SKM-1 (cell line): ENCODE results near the gene INAFM2.

ENCODE experiments used
- DNase-seq: peaks from one replicate; lab custom pipeline; 2025; ENCODE audit not compliant: unreplicated experiment; lab: John Stamatoyannopoulos, UW

Gene INAFM2

GRCh38 chr15:40342416-40343320, 19.2 kb downstream of the INAFM2 start:
- DNase-seq, result no peak

- DNase-seq, result no peak
Observed at GRCh38 chr15:40343512-40343911, 20.0 kb downstream of the INAFM2 start.

GRCh38 chr15:40344217-40344616, 20.7 kb downstream of the INAFM2 start:
- no peak for DNase-seq

GRCh38 chr15:40344631-40345120, 21.2 kb downstream of the INAFM2 start:
- DNase-seq, result peak; percentile 70

GRCh38 chr15:40345225-40345866, 21.9 kb downstream of the INAFM2 start:
- DNase-seq, result no peak

- DNase-seq, result no peak
Observed at GRCh38 chr15:40345867-40346578, 22.5 kb downstream of the INAFM2 start.

GRCh38 chr15:40346579-40347558, 23.4 kb downstream of the INAFM2 start:
- no peak for DNase-seq

GRCh38 chr15:40347559-40348473, 24.3 kb downstream of the INAFM2 start:
- DNase-seq, result no peak

GRCh38 chr15:40348474-40348870, 25.0 kb downstream of the INAFM2 start:
- DNase-seq, result no peak

- DNase-seq, result no peak
Observed at GRCh38 chr15:40349163-40349562, 25.7 kb downstream of the INAFM2 start.

GRCh38 chr15:40352281-40352901, 28.9 kb downstream of the INAFM2 start:
- no peak for DNase-seq

- DNase-seq, result no peak
Observed at GRCh38 chr15:40353697-40354096, 30.2 kb downstream of the INAFM2 start.

- DNase-seq, result no peak
Observed at GRCh38 chr15:40354408-40355171, 31.1 kb downstream of the INAFM2 start.

- no peak for DNase-seq
Observed at GRCh38 chr15:40355976-40356585, 32.6 kb downstream of the INAFM2 start.

GRCh38 chr15:40357246-40357645, 33.8 kb downstream of the INAFM2 start:
- no peak for DNase-seq

GRCh38 chr15:40357723-40358470, 34.4 kb downstream of the INAFM2 start, which contains the start of gene DISP2:
DISP2 (plus strand) TSS chr15:40358219; CDS start chr15:40358322, 103 bp downstream.
- peak; percentile 68 for DNase-seq
